Activated CD4-positive, alpha-beta memory T cell treated with anti-CD3 and anti-CD28 coated beads for 36 hours (primary cell): ENCODE results near the gene RDM1. TPM values are rescaled to one million over a fixed set of nuclear protein-coding genes. Genes with fewer than 3 reads are reported as not detected.
A peak's percentile ranks its signal among the peaks of the same experiment; 100 is the strongest.

Source experiments
- CTCF ChIA-PET: fragments of 350-600 bp; sonication (Branson Sonifier 250); formaldehyde crosslinking; loops from one replicate; lab custom pipeline; 2021; ENCODE audit warnings: antibody characterized with exemption, inconsistent platforms; lab: Charles Lee
- POLR2A ChIA-PET: fragments of 350-600 bp; sonication (Branson Sonifier 250); formaldehyde crosslinking; loops from one replicate; lab custom pipeline; 2021; ENCODE audit warnings: antibody characterized with exemption; lab: Charles Lee
- DNase-seq: peaks from one replicate; pipeline ENCODE4 v3.0.0-alpha.2; 2020
- H3K27ac Mint-ChIP-seq: one replicate; pipeline ENCODE4 v1.8.0; 2021; ENCODE audit warnings: mixed read lengths
- H3K27me3 Mint-ChIP-seq: one replicate; pipeline ENCODE4 v1.8.0; 2021; ENCODE audit warnings: mixed read lengths
- H3K36me3 Mint-ChIP-seq: one replicate; pipeline ENCODE4 v1.8.0; 2021; ENCODE audit warnings: mixed read lengths
- H3K4me1 Mint-ChIP-seq: one replicate; pipeline ENCODE4 v1.8.0; 2021; ENCODE audit warnings: low read depth, mixed read lengths
- H3K4me3 Mint-ChIP-seq: one replicate; pipeline ENCODE4 v1.8.0; 2021; ENCODE audit warnings: mild to moderate bottlenecking, mixed read lengths
- H3K9me3 Mint-ChIP-seq: one replicate; pipeline ENCODE4 v1.8.0; 2021; ENCODE audit warnings: mixed read lengths
- intact Hi-C: fragments of 100-400 bp; cut with micrococcal nuclease; formaldehyde crosslinking; loops from one replicate; pipeline ENCODE4 v1.15.1; 2023
- total RNA-seq, 2 experiments: library from RNA; stranded (reverse); gene quantifications; one replicate each; pipeline ENCODE4 v1.2.3, GENCODE V29; 2021

The RDM1 gene
- total RNA-seq, 2 experiments from 2014 or later: 10.4 to 10.6 TPM

DNA sequence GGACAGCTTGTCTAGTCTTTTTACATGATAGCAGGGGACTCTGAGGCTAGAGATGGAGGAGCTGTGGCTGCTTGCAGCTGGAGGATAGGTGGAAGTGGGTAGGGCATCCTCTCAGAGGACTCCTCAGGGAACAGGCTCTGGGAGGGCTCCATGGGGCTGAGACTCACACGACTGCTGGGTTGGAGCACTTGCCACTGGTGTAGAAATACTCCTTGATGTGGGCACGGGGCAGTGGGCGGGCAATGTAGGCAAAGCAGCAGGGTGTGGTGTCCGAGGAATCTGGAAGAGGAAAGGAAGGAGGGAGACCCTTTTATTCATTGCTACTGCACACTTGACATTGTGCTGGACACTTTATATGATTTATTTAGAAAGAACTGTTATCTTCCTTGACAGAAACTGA lies 52.2 kb downstream of the RDM1 start:
- POLR2A ChIA-PET: interaction anchor here (0.5 to 0.6 kb wide), 2 partner anchors 12 to 14 kb away, joined by 3 read pairs; no protein-coding TSS in a partner anchor
- CTCF ChIA-PET: interaction anchor here (0.9 to 1.7 kb wide), 3 partner anchors 24 to 70 kb away, joined by 3 to 11 read pairs (median 4); partner anchors contain the start of gene TAF15

DNA sequence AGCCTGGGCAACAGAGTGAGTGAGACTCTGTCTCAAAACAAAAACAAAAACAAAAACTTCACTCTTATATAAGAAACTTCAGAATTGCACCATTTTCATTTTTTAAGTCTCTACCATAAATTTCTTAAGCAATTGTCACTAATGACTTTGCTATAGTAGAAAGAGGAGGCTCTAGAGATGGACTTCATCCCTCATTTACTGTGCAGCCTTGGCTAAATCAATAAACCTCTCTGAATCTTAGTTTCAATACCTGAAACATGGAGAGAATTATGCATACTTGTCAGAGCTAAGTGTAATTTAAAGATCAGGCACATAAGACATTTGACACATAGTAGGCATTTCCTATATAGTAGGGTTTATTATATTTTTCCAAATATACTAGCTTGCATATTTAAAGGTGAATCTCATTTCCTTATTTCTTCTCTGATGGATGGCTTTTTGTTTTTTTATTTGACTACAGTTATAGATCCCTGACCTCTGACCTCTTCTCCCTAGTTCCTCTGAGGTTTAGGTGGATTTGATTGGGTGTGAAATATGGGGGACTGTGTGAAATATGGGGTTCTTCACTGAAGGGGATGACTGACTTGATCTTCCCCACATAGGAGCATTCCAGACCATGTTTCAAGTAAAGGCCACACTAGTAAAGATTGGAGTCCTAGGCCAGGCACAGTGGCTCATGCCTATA lies 53.1 kb downstream of the RDM1 start:
- H3K36me3 Mint-ChIP-seq: peaks cover 9% of the 10 kb centered on the region
- POLR2A ChIA-PET: interaction anchor here (0.5 kb wide), 1 partner anchor 15 kb away, joined by 3 read pairs; no protein-coding TSS in a partner anchor

More for the DNA sequence above, 52.2 kb downstream of the RDM1 start:
- H3K4me1 Mint-ChIP-seq: peaks cover 47% of the 10 kb centered on the region
- DNase-seq: no peak
- peaks cover 9% of the 10 kb centered on the region for H3K36me3 Mint-ChIP-seq
- no peaks in the 10 kb centered on the region for H3K27me3 Mint-ChIP-seq
- peak overlapping the region; percentile 69 for H3K4me3 Mint-ChIP-seq
- H3K9me3 Mint-ChIP-seq: no peaks in the 10 kb centered on the region
- intact Hi-C loops: no loop called here
- peak overlapping the region; percentile 97 for H3K27ac Mint-ChIP-seq

GRCh38 chr17:35876534-35876933 lies 54.0 kb downstream of the RDM1 start:
- Mint-ChIP-seq H3K27me3 (no peaks in the 10 kb centered on the region), H3K9me3 (no peaks in the 10 kb centered on the region), H3K27ac (peak overlapping the region; percentile 47), H3K4me3 (no peak overlapping the region), H3K4me1 (peaks cover 52% of the 10 kb centered on the region), H3K36me3 (peaks cover 12% of the 10 kb centered on the region)
- ChIA-PET CTCF (interaction anchor here (1.3 to 2.8 kb wide), 3 partner anchors 27 to 113 kb away, joined by 3 to 11 read pairs (median 5); no protein-coding TSS in a partner anchor), POLR2A (no interaction called here)
- intact Hi-C loops: no loop called here
- DNase-seq: no peak

More for the DNA sequence above, 53.1 kb downstream of the RDM1 start:
- Mint-ChIP-seq H3K27ac (peak overlapping the region; percentile 25), H3K4me3 (peak overlapping the region; percentile 27), H3K4me1 (peaks cover 47% of the 10 kb centered on the region), H3K27me3 (no peaks in the 10 kb centered on the region), H3K9me3 (no peaks in the 10 kb centered on the region)
- DNase-seq: no peak
- CTCF ChIA-PET: interaction anchor here (2.0 to 2.8 kb wide), 2 partner anchors 28 to 114 kb away, joined by 5 to 11 read pairs; no protein-coding TSS in a partner anchor
- intact Hi-C loops: no loop called here

GRCh38 chr17:35875800-35876139 lies 54.8 kb downstream of the RDM1 start:
- no peak overlapping the region for H3K4me3 Mint-ChIP-seq
- peak overlapping the region; percentile 72 for H3K27ac Mint-ChIP-seq
- peaks cover 12% of the 10 kb centered on the region for H3K36me3 Mint-ChIP-seq
- H3K27me3 Mint-ChIP-seq: no peaks in the 10 kb centered on the region
- H3K4me1 Mint-ChIP-seq: peaks cover 50% of the 10 kb centered on the region
- no peaks in the 10 kb centered on the region for H3K9me3 Mint-ChIP-seq
- POLR2A ChIA-PET: interaction anchor here (0.6 kb wide), 1 partner anchor 79 kb away, joined by 3 read pairs; no protein-coding TSS in a partner anchor
- DNase-seq: no peak
- intact Hi-C loops: no loop called here
- CTCF ChIA-PET: interaction anchor here (1.0 to 2.8 kb wide), 3 partner anchors 23 to 93 kb away, joined by 3 to 11 read pairs (median 4); no protein-coding TSS in a partner anchor

- peaks cover 45% of the 10 kb centered on the region for H3K4me1 Mint-ChIP-seq
- H3K9me3 Mint-ChIP-seq: no peaks in the 10 kb centered on the region
- no peak for DNase-seq
- no peaks in the 10 kb centered on the region for H3K27me3 Mint-ChIP-seq
- no peak overlapping the region for H3K4me3 Mint-ChIP-seq
- H3K36me3 Mint-ChIP-seq: peaks cover 12% of the 10 kb centered on the region
- H3K27ac Mint-ChIP-seq: peak overlapping the region; percentile 72
- intact Hi-C loops: no loop called here
- ChIA-PET CTCF (interaction anchor here (1.0 to 2.8 kb wide), 3 partner anchors 23 to 94 kb away, joined by 3 to 11 read pairs (median 4); no protein-coding TSS in a partner anchor), POLR2A (no interaction called here)
These were observed 55.3 kb downstream of the RDM1 start for GRCh38 chr17:35875072-35875799.

GRCh38 chr17:35872196-35872980 lies 58.2 kb downstream of the RDM1 start:
- peaks cover 9% of the 10 kb centered on the region for H3K36me3 Mint-ChIP-seq
- CTCF ChIA-PET: interaction anchor here (1.3 to 2.1 kb wide), 4 partner anchors 16 to 277 kb away, joined by 3 to 8 read pairs (median 4); no protein-coding TSS in a partner anchor
- H3K4me3 Mint-ChIP-seq: no peak overlapping the region
- peaks cover 22% of the 10 kb centered on the region for H3K4me1 Mint-ChIP-seq
- no peaks in the 10 kb centered on the region for H3K27me3 Mint-ChIP-seq
- H3K9me3 Mint-ChIP-seq: no peaks in the 10 kb centered on the region
- no peak for DNase-seq
- peak overlapping the region; percentile 9 for H3K27ac Mint-ChIP-seq
- POLR2A ChIA-PET: interaction anchor here (0.7 to 1.8 kb wide), 2 partner anchors 63 to 108 kb away, joined by 3 to 6 read pairs; partner anchors contain the start of gene TAF15
- intact Hi-C loops: no loop called here

DNA sequence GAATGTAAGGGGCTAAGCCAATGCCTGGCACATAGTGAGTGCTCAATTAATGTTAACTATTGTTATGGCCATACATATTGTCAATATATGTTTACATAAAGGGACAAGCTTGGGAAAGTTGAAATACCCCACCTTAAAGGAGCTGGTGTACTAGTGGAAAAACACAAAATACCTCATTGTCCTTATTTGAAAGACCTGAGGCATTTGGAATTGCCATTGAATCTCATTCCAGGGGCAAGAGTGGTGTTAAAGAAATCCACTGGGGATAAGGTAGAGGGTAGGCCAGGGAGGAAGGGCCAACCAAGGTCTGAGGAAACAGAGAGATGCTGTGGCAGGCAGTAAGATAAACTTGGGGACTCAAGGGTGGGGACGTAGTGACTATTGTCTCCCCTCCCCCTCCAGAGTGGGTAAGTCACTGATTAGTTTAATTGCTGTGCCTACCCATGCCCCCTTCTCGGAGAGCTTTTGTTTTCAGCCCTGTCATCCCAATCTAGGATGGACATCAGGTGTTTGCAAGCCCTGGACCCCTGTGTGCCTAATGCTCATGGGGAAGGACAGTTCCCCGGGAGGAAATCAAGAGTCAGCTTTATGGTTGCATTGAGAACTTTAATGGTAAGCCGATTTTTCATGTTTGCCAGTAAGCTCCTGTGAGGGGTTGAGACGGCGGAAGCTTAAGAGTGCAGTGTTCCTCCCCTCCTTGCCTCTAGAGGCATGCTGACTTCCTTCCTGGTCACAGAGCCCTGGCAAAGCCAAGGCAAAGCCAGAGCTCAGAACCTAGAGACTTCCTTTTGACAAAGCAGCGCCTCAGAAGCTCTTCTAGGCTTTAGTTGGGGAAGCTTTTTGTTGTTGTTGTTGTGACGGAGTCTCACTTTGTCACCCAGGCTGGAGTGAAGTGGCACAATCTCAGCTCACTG lies 59.4 kb downstream of the RDM1 start:
- H3K27me3 Mint-ChIP-seq: no peaks in the 10 kb centered on the region
- H3K4me3 Mint-ChIP-seq: no peak overlapping the region
- no peak overlapping the region for H3K27ac Mint-ChIP-seq
- ChIA-PET CTCF (interaction anchor here (0.8 to 2.1 kb wide), 9 partner anchors 8 to 612 kb away, joined by 3 to 8 read pairs (median 4); partner anchors contain the start of gene CCL5), POLR2A (interaction anchor here (0.7 to 1.8 kb wide), 2 partner anchors 15 to 62 kb away, joined by 3 to 6 read pairs; partner anchors contain the start of gene TAF15)
- H3K9me3 Mint-ChIP-seq: no peaks in the 10 kb centered on the region
- peak; percentile 35 for DNase-seq
- intact Hi-C loops: no loop called here
- H3K4me1 Mint-ChIP-seq: peaks cover 16% of the 10 kb centered on the region
- H3K36me3 Mint-ChIP-seq: peaks cover 9% of the 10 kb centered on the region

DNA sequence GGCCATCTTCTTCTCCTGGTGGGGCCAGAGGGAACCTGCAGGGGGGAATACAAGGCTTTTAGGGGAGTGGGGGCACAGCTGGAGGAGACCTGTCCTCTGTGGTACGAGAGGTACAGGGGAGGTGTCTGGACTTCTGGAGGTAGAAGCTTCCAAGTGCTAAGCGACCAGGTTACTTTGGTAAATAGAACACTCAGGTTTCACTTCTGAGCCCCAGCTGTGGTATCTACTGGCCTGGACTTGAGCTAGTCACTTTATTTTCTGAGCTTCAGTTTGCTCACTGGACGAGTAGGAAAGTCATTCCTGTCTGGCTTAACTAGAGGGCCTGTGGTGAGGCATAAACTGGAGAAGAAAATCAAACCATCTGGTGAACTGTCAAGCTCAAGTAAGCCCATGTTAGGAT lies 61.8 kb downstream of the RDM1 start, which contains the start of gene HEATR9:
HEATR9 (minus strand) TSS at position 155 of the 400 bp plus-strand sequence; CDS start at position 6, 149 bp downstream.
- intact Hi-C loops: no loop called here
- no peak within 1 kb of the TSS for H3K27ac Mint-ChIP-seq
- POLR2A ChIA-PET: interaction anchor here (1.0 kb wide), 1 partner anchor 11 kb away, joined by 3 read pairs; the partner anchor contains the start of gene CCL5

More for the DNA sequence above, 61.8 kb downstream of the RDM1 start, which contains the start of gene HEATR9:
- H3K4me3 Mint-ChIP-seq: no peak within 1 kb of the TSS
- no peak for DNase-seq
- no peaks in the 10 kb centered on the region for H3K27me3 Mint-ChIP-seq
- H3K36me3 Mint-ChIP-seq: peaks cover 5% of the 10 kb centered on the region
- H3K4me1 Mint-ChIP-seq: peaks cover 19% of the 10 kb centered on the region
- CTCF ChIA-PET: no interaction called here
- H3K9me3 Mint-ChIP-seq: no peaks in the 10 kb centered on the region
